ENCODE results near the gene CTCFL. TPM values are rescaled to one million over a fixed set of nuclear protein-coding genes. Genes with fewer than 3 reads are reported as not detected.

Gene CTCFL
- polyA plus RNA-seq, 1 experiment, result not detected

GRCh38 chr20:57528148-57528547 lies 3.2 kb upstream of the CTCFL start:
- TF ChIP-seq CTCF (IDR thresholded peaks at IDR 0.05; ENCODE audit: insufficient read depth, low read depth, low read length), result no peak
- POLR2A ChIA-PET, result no interaction called here
- DNase-seq (ENCODE audit: low read depth), result no peak
- H3K4me3 ChIP-seq (ENCODE audit: low read depth, low read length), result no peak overlapping the region
- H3K36me3 ChIP-seq (ENCODE audit: control insufficient read depth, insufficient read depth, low read length), result no peaks in the 10 kb centered on the region
- CTCF ChIA-PET, result interaction anchor here (0.8 kb wide), 1 partner anchor 682 kb away, joined by 3 read pairs; no protein-coding TSS in a partner anchor
- H3K27me3 ChIP-seq (ENCODE audit: control insufficient read depth, insufficient read depth, low read length), result peaks cover 2% of the 10 kb centered on the region; the same call in 1 of the 2 replicates

- H3K36me3 ChIP-seq (ENCODE audit: control insufficient read depth, insufficient read depth, low read length), result no peaks in the 10 kb centered on the region
- CTCF ChIA-PET, result interaction anchor here (0.8 kb wide), 1 partner anchor 683 kb away, joined by 3 read pairs; no protein-coding TSS in a partner anchor
- no peak overlapping the region for H3K4me3 ChIP-seq (ENCODE audit: low read depth, low read length)
- no peak for DNase-seq (ENCODE audit: low read depth)
- POLR2A ChIA-PET, result no interaction called here
- peaks cover 2% of the 10 kb centered on the region; the same call in 1 of the 2 replicates for H3K27me3 ChIP-seq (ENCODE audit: control insufficient read depth, insufficient read depth, low read length)
- TF ChIP-seq CTCF (IDR thresholded peaks at IDR 0.05; ENCODE audit: insufficient read depth, low read depth, low read length), result no peak
Measured at GRCh38 chr20:57527728-57528127, 2.8 kb upstream of the CTCFL start.

- TF ChIP-seq CTCF (IDR thresholded peaks at IDR 0.05; ENCODE audit: insufficient read depth, low read depth, low read length), result no peak
- Histone ChIP-seq H3K36me3 (ENCODE audit: control insufficient read depth, insufficient read depth, low read length) (no peaks in the 10 kb centered on the region), H3K27me3 (ENCODE audit: control insufficient read depth, insufficient read depth, low read length) (peaks cover 2% of the 10 kb centered on the region; the same call in 1 of the 2 replicates), H3K4me3 (ENCODE audit: low read depth, low read length) (no peak overlapping the region)
- DNase-seq (ENCODE audit: low read depth), result no peak
- POLR2A ChIA-PET, result no interaction called here
- CTCF ChIA-PET, result interaction anchor here (0.8 kb wide), 1 partner anchor 684 kb away, joined by 3 read pairs; no protein-coding TSS in a partner anchor
Measured at GRCh38 chr20:57526885-57527460, 2.0 kb upstream of the CTCFL start.

GRCh38 chr20:57526087-57526884 lies 1.3 kb upstream of the CTCFL start:
- no peak overlapping the region for H3K4me3 ChIP-seq (ENCODE audit: low read depth, low read length)
- CTCF ChIA-PET, result no interaction called here
- peaks cover 2% of the 10 kb centered on the region; the same call in 1 of the 2 replicates for H3K27me3 ChIP-seq (ENCODE audit: control insufficient read depth, insufficient read depth, low read length)

More at GRCh38 chr20:57526087-57526884, 1.3 kb upstream of the CTCFL start:
- TF ChIP-seq CTCF (IDR thresholded peaks at IDR 0.05; ENCODE audit: insufficient read depth, low read depth, low read length), result no peak
- DNase-seq (ENCODE audit: low read depth), result no peak
- H3K36me3 ChIP-seq (ENCODE audit: control insufficient read depth, insufficient read depth, low read length), result no peaks in the 10 kb centered on the region
- POLR2A ChIA-PET, result no interaction called here
